OCI-LY1 (cell line): ENCODE data around the gene KLF14.

ENCODE experiments used
- H2AFZ ChIP-seq: fragments of 200-600 bp; sonication (generic), shearing (Covaris generic); 2 replicates; pipeline ENCODE4 v1.6.0; 2014; ENCODE audit warnings: antibody characterized with exemption, mild to moderate bottlenecking, low read length
- H3F3A ChIP-seq: fragments of 200-600 bp; sonication (generic), shearing (Covaris generic); 2 replicates; pipeline ENCODE4 v1.6.0; 2014; ENCODE audit warnings: mild to moderate bottlenecking, antibody characterized with exemption, low read length, moderate library complexity; ENCODE audit not compliant: insufficient read depth
- H3K27ac ChIP-seq: fragments of 200-600 bp; sonication (generic); 2 replicates; pipeline ENCODE4 v1.5.1; 2014; ENCODE audit warnings: low read length, mixed run types, mild to moderate bottlenecking, low read depth; ENCODE audit not compliant: poor library complexity, severe bottlenecking
- H3K27me3 ChIP-seq: fragments of 200-600 bp; sonication (generic); 2 replicates; pipeline ENCODE4 v1.6.0; 2014; ENCODE audit warnings: antibody characterized with exemption, mild to moderate bottlenecking, low read length, moderate library complexity; ENCODE audit not compliant: insufficient read depth
- H3K36me3 ChIP-seq: fragments of 200-600 bp; sonication (generic); 2 replicates; pipeline ENCODE4 v1.6.1; 2014; ENCODE audit warnings: mild to moderate bottlenecking, antibody characterized with exemption, low read length, moderate library complexity, mixed read lengths; ENCODE audit not compliant: insufficient read depth
- H3K4me1 ChIP-seq: fragments of 200-600 bp; sonication (generic); 2 replicates; pipeline ENCODE4 v1.5.1; 2014; ENCODE audit warnings: mild to moderate bottlenecking, low read length, moderate library complexity; ENCODE audit not compliant: insufficient read depth, severe bottlenecking
- H3K4me2 ChIP-seq: fragments of 200-600 bp; sonication (generic), shearing (Covaris generic); 2 replicates; pipeline ENCODE4 v1.6.1; 2014; ENCODE audit warnings: low read length
- H3K4me3 ChIP-seq: fragments of 200-600 bp; sonication (generic); 2 replicates; pipeline ENCODE4 v1.5.1; 2014; ENCODE audit warnings: low read length, low read depth, mild to moderate bottlenecking, mixed read lengths; ENCODE audit not compliant: poor library complexity, severe bottlenecking
- H3K79me2 ChIP-seq: fragments of 200-600 bp; shearing (Covaris generic); 2 replicates; pipeline ENCODE4 v1.6.1; 2016; ENCODE audit warnings: mixed run types, low read length, mixed read lengths; ENCODE audit not compliant: insufficient read depth
- H3K9ac ChIP-seq: fragments of 200-600 bp; sonication (generic), shearing (Covaris generic); 2 replicates; pipeline ENCODE4 v1.6.1; 2014; ENCODE audit warnings: mild to moderate bottlenecking, low read length, mixed read lengths
- H3K9me2 ChIP-seq: fragments of 200-600 bp; sonication (generic), shearing (Covaris generic); 2 replicates; pipeline ENCODE4 v1.6.1; 2014; ENCODE audit warnings: low read depth, mild to moderate bottlenecking, low read length, mixed read lengths
- H3K9me3 ChIP-seq: fragments of 200-600 bp; shearing (Covaris generic); 2 replicates; pipeline ENCODE4 v1.6.1; 2014; ENCODE audit warnings: low read length, mixed read lengths
- H4K20me1 ChIP-seq: fragments of 200-600 bp; sonication (generic), shearing (Covaris generic); 2 replicates; pipeline ENCODE4 v1.6.0; 2016; ENCODE audit warnings: mild to moderate bottlenecking, low read length; ENCODE audit not compliant: insufficient read depth
- CTCF ChIP-seq: fragments of 200-600 bp; sonication (generic), shearing (Covaris generic); IDR thresholded peaks from 2 replicates; pipeline ENCODE4 v1.5.1; 2017; ENCODE audit warnings: mild to moderate bottlenecking, antibody characterized with exemption, low read length, moderate library complexity, mixed read lengths
- EZH2 ChIP-seq: fragments of 200-600 bp; sonication (generic), shearing (Covaris generic); IDR thresholded peaks from 2 replicates; pipeline ENCODE4 v1.8.0; 2017; ENCODE audit warnings: borderline replicate concordance, mixed run types, mild to moderate bottlenecking, antibody characterized with exemption, low read length, moderate library complexity, mixed read lengths

The KLF14 gene

DNA sequence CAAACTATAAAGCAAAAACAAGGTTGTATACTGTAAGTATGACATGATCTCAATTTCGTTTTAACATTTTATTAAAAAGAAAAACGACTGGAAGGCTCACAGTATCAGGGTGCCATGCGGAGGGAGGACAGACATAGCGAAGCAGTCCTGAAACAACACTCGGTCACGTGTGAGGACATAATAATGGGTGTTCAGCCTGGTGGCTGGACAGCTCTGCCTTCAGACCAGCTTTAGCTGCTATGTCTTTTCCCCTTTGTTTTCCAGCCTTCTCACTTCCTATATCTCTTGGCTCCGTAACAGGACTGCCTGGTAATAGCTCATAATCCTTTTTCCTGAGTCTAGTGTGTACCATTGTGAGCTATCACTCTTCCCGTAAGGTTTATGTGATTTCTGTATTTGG lies 18.4 kb upstream of the KLF14 start:
- Histone ChIP-seq H3K79me2 (no peaks in the 10 kb centered on the region), H2AFZ (no peak overlapping the region)

GRCh38 chr7:130750755-130751154 lies 16.7 kb upstream of the KLF14 start:
- Histone ChIP-seq H3K4me2 (no peak overlapping the region), H3K4me3 (no peak overlapping the region), H3K4me1 (no peaks in the 10 kb centered on the region), H3K9me2 (no peaks in the 10 kb centered on the region), H3K9ac (no peak overlapping the region), H4K20me1 (no peaks in the 10 kb centered on the region), H3K27me3 (0 out of 2 replicates have a peak, but pooled peaks cover 5% of the 10 kb centered on the region), H3F3A (no peaks in the 10 kb centered on the region), H3K36me3 (no peaks in the 10 kb centered on the region), H3K27ac (no peak overlapping the region), H3K9me3 (no peaks in the 10 kb centered on the region), H3K79me2 (no peaks in the 10 kb centered on the region), H2AFZ (no peak overlapping the region)
- TF ChIP-seq CTCF (no peak), EZH2 (no peak)

More for the DNA sequence above, 18.4 kb upstream of the KLF14 start:
- Histone ChIP-seq H3K27me3 (0 out of 2 replicates have a peak, but pooled peaks cover 5% of the 10 kb centered on the region), H3K36me3 (no peaks in the 10 kb centered on the region), H3K4me2 (no peak overlapping the region), H3K9me2 (no peaks in the 10 kb centered on the region), H4K20me1 (no peaks in the 10 kb centered on the region), H3K27ac (no peak overlapping the region), H3K4me3 (no peak overlapping the region), H3K9me3 (no peaks in the 10 kb centered on the region), H3F3A (no peaks in the 10 kb centered on the region), H3K4me1 (no peaks in the 10 kb centered on the region), H3K9ac (no peak overlapping the region)
- TF ChIP-seq EZH2 (no peak), CTCF (no peak)

DNA sequence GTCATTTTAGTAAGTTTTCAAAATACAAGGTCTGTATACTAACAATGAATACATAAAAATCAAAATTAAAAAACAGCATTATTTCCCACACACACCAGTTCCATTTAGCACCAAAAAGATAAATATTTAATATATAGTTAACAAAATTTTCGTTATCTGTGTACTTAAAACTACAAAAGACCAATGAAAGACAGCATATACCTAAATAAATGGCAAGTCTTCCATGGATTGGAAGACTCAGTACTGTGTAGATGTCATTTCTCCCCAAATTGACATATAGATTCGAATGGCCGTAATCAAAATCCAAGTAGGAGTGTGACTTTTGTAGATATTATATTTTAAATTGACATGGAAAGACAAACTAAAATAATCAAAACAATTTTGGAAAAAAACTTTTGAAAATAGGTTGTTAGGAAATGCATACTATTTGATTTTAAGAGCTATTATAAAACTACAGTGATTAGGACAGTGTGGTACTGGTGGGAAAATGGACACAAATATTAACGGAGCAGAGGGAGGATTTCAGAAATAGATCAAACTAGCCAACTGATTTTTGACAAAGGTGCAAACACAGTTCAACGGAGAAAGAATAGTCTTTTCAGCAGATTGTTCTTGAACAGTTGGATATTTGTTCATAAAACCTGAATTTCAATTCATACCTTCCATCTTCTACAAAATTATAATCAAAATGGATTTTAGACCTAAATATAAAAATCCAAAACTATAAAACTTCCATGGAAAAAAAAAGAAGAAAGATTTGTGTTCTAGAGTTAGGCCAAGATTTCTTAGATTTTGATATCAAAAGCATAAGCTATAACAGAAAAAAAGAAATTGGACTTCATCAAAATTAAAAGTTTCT lies 14.8 kb upstream of the KLF14 start:
- H3F3A ChIP-seq, result no peaks in the 10 kb centered on the region
- no peak overlapping the region for H3K4me3 ChIP-seq
- H3K9me3 ChIP-seq, result no peaks in the 10 kb centered on the region
- no peaks in the 10 kb centered on the region for H3K4me1 ChIP-seq
- peaks cover 5% of the 10 kb centered on the region; the same call in 1 of the 2 replicates for H3K27me3 ChIP-seq
- H3K27ac ChIP-seq, result no peak overlapping the region
- no peaks in the 10 kb centered on the region for H3K79me2 ChIP-seq
- H4K20me1 ChIP-seq, result no peaks in the 10 kb centered on the region
- TF ChIP-seq CTCF, result no peak
- no peak for TF ChIP-seq EZH2
- H3K4me2 ChIP-seq, result no peak overlapping the region
- no peaks in the 10 kb centered on the region for H3K36me3 ChIP-seq
- no peak overlapping the region for H3K9ac ChIP-seq
- H2AFZ ChIP-seq, result no peak overlapping the region
- H3K9me2 ChIP-seq, result no peaks in the 10 kb centered on the region
